AG04450 (cell line): ENCODE results near the gene ZC3H18. TPM values are rescaled to one million over a fixed set of nuclear protein-coding genes. Genes with fewer than 3 reads are reported as not detected.

Source experiments
- CTCF ChIA-PET: fragments of 300-600, 350-600 bp; formaldehyde crosslinking; extraction: SDS; loops from one replicate; lab custom pipeline; 2022; ENCODE audit warnings: antibody characterized with exemption, inconsistent platforms; lab: Charles Lee
- POLR2A ChIA-PET: fragments of 350-600 bp; formaldehyde crosslinking; extraction: SDS; loops from one replicate; lab custom pipeline; 2021; ENCODE audit warnings: antibody characterized with exemption, inconsistent platforms; lab: Yijun Ruan, JAX
- DNase-seq: peaks from one replicate; pipeline ENCODE4 v3.0.0-alpha.2; 2011; ENCODE audit warnings: low read depth, low spot score
- H3K27ac ChIP-seq: one replicate; pipeline ENCODE4 v1.5.1; 2012; ENCODE audit warnings: low read depth, low read length, control low read depth
- H3K27me3 ChIP-seq: one replicate; pipeline ENCODE4 v1.6.0; 2012; ENCODE audit warnings: low read length; ENCODE audit not compliant: control insufficient read depth, insufficient read depth
- H3K4me3 ChIP-seq: 2 replicates; pipeline ENCODE4 v1.5.1; 2011; ENCODE audit warnings: mild to moderate bottlenecking, low read depth, low read length, control low read depth
- H3K9me3 ChIP-seq: 2 replicates; pipeline ENCODE4 v1.5.1; 2012; ENCODE audit warnings: low read length; ENCODE audit not compliant: control insufficient read depth, insufficient read depth
- CTCF ChIP-seq: IDR thresholded peaks from 2 replicates; pipeline ENCODE4 v1.5.1; 2011; ENCODE audit warnings: low read depth, low read length, control low read depth, inconsistent platforms
- polyA plus RNA-seq: library from polyadenylated mRNA; depleted of rRNA; stranded (reverse); fragments of >200 nt; gene quantifications from 2 replicates; pipeline ENCODE4 v1.2.3, GENCODE V29; 2011

ZC3H18 gene
- polyA plus RNA-seq, 1 experiment: 10.1 TPM

GRCh38 chr16:88532434-88533241 lies 37.6 kb upstream of the ZC3H18 start:
- no peak for DNase-seq
- Histone ChIP-seq H3K4me3 (no peak overlapping the region; the same call in 1 of the 2 replicates), H3K27ac (no peak overlapping the region), H3K9me3 (no peaks in the 10 kb centered on the region; the same call in 1 of the 2 replicates), H3K27me3 (no peaks in the 10 kb centered on the region)
- ChIA-PET CTCF (no interaction called here), POLR2A (interaction anchor here (0.7 kb wide), 1 partner anchor 566 kb away, joined by 7 read pairs; no protein-coding TSS in a partner anchor)
- no peak for TF ChIP-seq CTCF

GRCh38 chr16:88533381-88533917 lies 36.8 kb upstream of the ZC3H18 start:
- peak overlapping the region; percentile 50; the same call in 1 of the 2 replicates for H3K4me3 ChIP-seq
- H3K27ac ChIP-seq: no peak overlapping the region
- H3K9me3 ChIP-seq: peaks cover 3% of the 10 kb centered on the region; the same call in 1 of the 2 replicates
- peaks cover 4% of the 10 kb centered on the region for H3K27me3 ChIP-seq
- DNase-seq: peak; percentile 20
- TF ChIP-seq CTCF: no peak
- ChIA-PET POLR2A (interaction anchor here (0.6 to 0.7 kb wide), 2 partner anchors 27 to 567 kb away, joined by 3 to 7 read pairs; no protein-coding TSS in a partner anchor), CTCF (no interaction called here)

GRCh38 chr16:88533932-88534637 lies 36.1 kb upstream of the ZC3H18 start:
- H3K27me3 ChIP-seq: peaks cover 6% of the 10 kb centered on the region
- H3K4me3 ChIP-seq: peak overlapping the region; percentile 64
- no peak for TF ChIP-seq CTCF
- DNase-seq: no peak
- CTCF ChIA-PET: no interaction called here
- POLR2A ChIA-PET: interaction anchor here (0.6 kb wide), 1 partner anchor 27 kb away, joined by 3 read pairs; no protein-coding TSS in a partner anchor
- peaks cover 3% of the 10 kb centered on the region; the same call in 1 of the 2 replicates for H3K9me3 ChIP-seq
- H3K27ac ChIP-seq: no peak overlapping the region

GRCh38 chr16:88534638-88535190 lies 35.5 kb upstream of the ZC3H18 start:
- no peak overlapping the region for H3K27ac ChIP-seq
- no peak for TF ChIP-seq CTCF
- POLR2A ChIA-PET: no interaction called here
- peaks cover 3% of the 10 kb centered on the region; the same call in 1 of the 2 replicates for H3K9me3 ChIP-seq
- DNase-seq: no peak
- peaks cover 12% of the 10 kb centered on the region for H3K27me3 ChIP-seq
- H3K4me3 ChIP-seq: peak overlapping the region; percentile 56
- CTCF ChIA-PET: no interaction called here
